HepG2 (cell line): ENCODE data around the gene PANK3. TPM values are rescaled to one million over a fixed set of nuclear protein-coding genes. Genes with fewer than 3 reads are reported as not detected.

Source experiments
- ARID2 ChIP-seq: sonication (generic); formaldehyde crosslinking; IDR thresholded peaks from 2 replicates; pipeline ENCODE4 v1.8.1; 2022; ENCODE audit warnings: mild to moderate bottlenecking, missing genetic modification reagents, borderline replicate concordance
- CEBPG ChIP-seq: IDR thresholded peaks from 2 replicates; pipeline ENCODE4 v1.6.1; 2016
- DRAP1 ChIP-seq: IDR thresholded peaks from 2 replicates; pipeline ENCODE4 v1.6.1; 2016; ENCODE audit warnings: missing genetic modification reagents, missing compliant biosample characterization
- FOSL1 ChIP-seq: sonication (generic); formaldehyde crosslinking; IDR thresholded peaks from 2 replicates; pipeline ENCODE4 v1.9.0; 2021; ENCODE audit warnings: missing genetic modification reagents, borderline replicate concordance
- FOXO1 ChIP-seq: sonication (generic); formaldehyde crosslinking; IDR thresholded peaks from 2 replicates; pipeline ENCODE4 v1.4.0; 2020; ENCODE audit warnings: missing genetic modification reagents
- FOXP1 ChIP-seq, 2 experiments: fragments of 450-650 bp in 1 of 2; IDR thresholded peaks; 2 replicates each; pipeline ENCODE4 v1.6.1; 2017 to 2018; ENCODE audit warnings: antibody characterized with exemption in 1 of 2
- HMGXB4 ChIP-seq, 2 experiments: sonication (generic) in 1 of 2; formaldehyde crosslinking in 1 of 2; IDR thresholded peaks; 2 replicates each; pipeline versions ENCODE4 v1.4.0 to v1.6.1; 2018 to 2020; ENCODE audit warnings: missing genetic modification reagents in 2 of 2, borderline replicate concordance in 1 of 2, low read depth in 1 of 2, mild to moderate bottlenecking in 1 of 2, missing biosample characterization in 1 of 2
- HNF4G ChIP-seq, 2 experiments: sonication (generic) in 1 of 2; formaldehyde crosslinking in 1 of 2; IDR thresholded peaks; 2 replicates each; pipeline versions ENCODE4 v1.4.0 to v1.6.1; 2011 to 2020; ENCODE audit warnings: borderline replicate concordance in 2 of 2, low read depth in 2 of 2, mild to moderate bottlenecking in 2 of 2, low read length in 1 of 2, missing genetic modification reagents in 1 of 2, moderate library complexity in 1 of 2
- HNRNPK ChIP-seq: fragments of 200-400 bp; formaldehyde crosslinking; IDR thresholded peaks from 2 replicates; pipeline ENCODE4 v1.6.1; 2018; ENCODE audit warnings: low read length, low read depth, moderate library complexity, mild to moderate bottlenecking; ENCODE audit not compliant: poor library complexity, severe bottlenecking
- HOXA9 ChIP-seq: sonication (generic); formaldehyde crosslinking; IDR thresholded peaks from 2 replicates; pipeline ENCODE4 v1.8.1; 2022; ENCODE audit warnings: missing genetic modification reagents, mild to moderate bottlenecking, moderate library complexity, borderline replicate concordance
- KAT8 ChIP-seq: IDR thresholded peaks from 2 replicates; pipeline ENCODE4 v1.6.1; 2016; ENCODE audit warnings: missing genetic modification reagents, missing compliant biosample characterization
- KDM3A ChIP-seq: IDR thresholded peaks from 2 replicates; pipeline ENCODE4 v1.6.1; 2018; ENCODE audit warnings: low read depth, missing compliant biosample characterization
- MBD4 ChIP-seq: IDR thresholded peaks from 2 replicates; pipeline ENCODE4 v1.6.1; 2012; ENCODE audit warnings: low read length, inconsistent platforms, borderline replicate concordance
- MXD4 ChIP-seq: IDR thresholded peaks from 2 replicates; pipeline ENCODE4 v1.6.1; 2016; ENCODE audit warnings: mild to moderate bottlenecking, missing biosample characterization, missing genetic modification reagents
- RAD21 ChIP-seq: fragments of 450-650 bp; formaldehyde crosslinking; IDR thresholded peaks from 2 replicates; pipeline ENCODE4 v1.5.0; 2020; ENCODE audit warnings: mild to moderate bottlenecking
- RBAK ChIP-seq: sonication (generic); formaldehyde crosslinking; IDR thresholded peaks from 2 replicates; pipeline ENCODE4 v1.5.1; 2020; ENCODE audit warnings: mild to moderate bottlenecking, missing genetic modification reagents
- SIX4 ChIP-seq: sonication (generic); formaldehyde crosslinking; IDR thresholded peaks from 2 replicates; pipeline ENCODE4 v1.4.0; 2020; ENCODE audit warnings: missing genetic modification reagents
- TRIM24 ChIP-seq: sonication (generic); formaldehyde crosslinking; IDR thresholded peaks from 2 replicates; pipeline ENCODE4 v1.8.0; 2022; ENCODE audit warnings: mild to moderate bottlenecking, missing genetic modification reagents
- ZFP90 ChIP-seq: sonication (generic); formaldehyde crosslinking; IDR thresholded peaks from 2 replicates; pipeline ENCODE4 v1.8.0; 2022; ENCODE audit warnings: missing genetic modification reagents, mild to moderate bottlenecking, inconsistent platforms, borderline replicate concordance
- ZNF414 ChIP-seq: sonication (generic); formaldehyde crosslinking; IDR thresholded peaks from 2 replicates; pipeline ENCODE4 v1.5.0; 2020; ENCODE audit warnings: missing genetic modification reagents
- ZNF451 ChIP-seq: sonication (generic); formaldehyde crosslinking; IDR thresholded peaks from 2 replicates; pipeline ENCODE4 v1.5.0; 2020; ENCODE audit warnings: mild to moderate bottlenecking, missing genetic modification reagents
- ZNF550 ChIP-seq: sonication (generic); formaldehyde crosslinking; IDR thresholded peaks from 2 replicates; pipeline ENCODE4 v1.4.0; 2020; ENCODE audit warnings: mild to moderate bottlenecking, missing genetic modification reagents, borderline replicate concordance
- ZNF761 ChIP-seq: sonication (generic); formaldehyde crosslinking; conservative IDR thresholded peaks from 2 replicates; pipeline ENCODE4 v1.4.0; 2020; ENCODE audit warnings: mild to moderate bottlenecking, missing genetic modification reagents
- ZSCAN22 ChIP-seq: sonication (generic); formaldehyde crosslinking; IDR thresholded peaks from 2 replicates; pipeline ENCODE4 v1.4.0; 2020; ENCODE audit warnings: mild to moderate bottlenecking, missing genetic modification reagents
- ZSCAN29 ChIP-seq: sonication (generic); formaldehyde crosslinking; conservative IDR thresholded peaks from 2 replicates; pipeline ENCODE4 v1.4.0; 2020; ENCODE audit warnings: mild to moderate bottlenecking, missing genetic modification reagents
- polyA plus RNA-seq, 8 experiments: library from polyadenylated mRNA; depleted of rRNA in 3 of 8; stranded (reverse) in 7 of 8; unstranded in 1 of 8; fragments of >200 nt; fragmentation: Illumina TruSeq in 4 of 8; extraction: Trizol in 4 of 8; gene quantifications; 2 replicates each; pipeline versions ENCODE4 v1.2.1 to v1.2.3, GENCODE V29; 2011 to 2016; ENCODE audit warnings: low read depth in 4 of 8, missing spikeins in 1 of 8, mixed read lengths in 1 of 8; ENCODE audit not compliant: insufficient read depth in 1 of 8
- total RNA-seq, 5 experiments: library from RNA; depleted of rRNA; stranded (reverse); fragments of >200 nt; fragmentation: Illumina TruSeq; extraction: Trizol; gene quantifications; 2 replicates each; pipeline ENCODE4 v1.2.3, GENCODE V29; 2016; ENCODE audit warnings: low read depth in 1 of 5
- TF ChIP-seq, protein P1 (sequence below): sonication (generic); formaldehyde crosslinking; IDR thresholded peaks from 2 replicates; pipeline ENCODE4 v1.9.0; 2022; ENCODE audit warnings: low read depth, missing genetic modification reagents

Gene PANK3
- total and polyA plus RNA-seq, 2 of the 13 experiments (the other 11 are each of a cell fraction or from before 2014, with no cell fraction given) = 26.9 to 69.5 TPM

GRCh38 chr5:168624850-168625364 lies 45.7 kb upstream of the PANK3 start (continued):
- TF ChIP-seq CEBPG = peak; percentile 98
- peak; percentile 81 for TF ChIP-seq FOXO1
- peak; percentile 13; the same call in 1 of the 2 replicates for TF ChIP-seq RAD21
- TF ChIP-seq FOSL1 (CRISPR knock-in tag) = no peak
- peak; percentile 78; the same call in 1 of the 2 replicates for TF ChIP-seq ZSCAN29 (CRISPR knock-in tag)
- 0 out of 4 replicates have a peak, but pooled peaks of 1 of the 2 experiments have one; percentile 34 for TF ChIP-seq HMGXB4 (CRISPR knock-in tag; IDR thresholded peaks at IDR 0.05; ENCODE audit: borderline replicate concordance in 1 of 2, low read depth in 1 of 2)
- TF ChIP-seq DRAP1 (CRISPR knock-in tag) = peak; percentile 26; the same call in 1 of the 2 replicates
- peak; percentile 36; the same call in 1 of the 2 replicates for TF ChIP-seq MBD4
- no peak for TF ChIP-seq SIX4
- TF ChIP-seq ZNF451 (CRISPR knock-in tag) = no peak
- TF ChIP-seq RBAK (CRISPR knock-in tag) = peak; percentile 68; the same call in 1 of the 2 replicates
- 0 out of 2 replicates have a peak, but pooled peaks have one; percentile 27 for TF ChIP-seq KDM3A (CRISPR knock-in tag)
- TF ChIP-seq FOXP1 (IDR thresholded peaks at IDR 0.05) = no peak; the same call in 1 of the 2 replicates
- peak; percentile 83 for TF ChIP-seq FOXP1 (CRISPR knock-in tag; IDR thresholded peaks at IDR 0.05)
- peak; percentile 72; the same call in 1 of the 2 replicates for TF ChIP-seq HNF4G (IDR thresholded peaks at IDR 0.05; ENCODE audit: borderline replicate concordance, low read depth, low read length)
- TF ChIP-seq HNF4G (CRISPR knock-in tag; IDR thresholded peaks at IDR 0.05; ENCODE audit: borderline replicate concordance, low read depth) = no peak
- TF ChIP-seq ZNF550 (CRISPR knock-in tag) = no peak
- peak; percentile 76; the same call in 1 of the 2 replicates for TF ChIP-seq ZFP90
- TF ChIP-seq TRIM24 (CRISPR knock-in tag) = peak; percentile 87
- TF ChIP-seq, protein P1, sequence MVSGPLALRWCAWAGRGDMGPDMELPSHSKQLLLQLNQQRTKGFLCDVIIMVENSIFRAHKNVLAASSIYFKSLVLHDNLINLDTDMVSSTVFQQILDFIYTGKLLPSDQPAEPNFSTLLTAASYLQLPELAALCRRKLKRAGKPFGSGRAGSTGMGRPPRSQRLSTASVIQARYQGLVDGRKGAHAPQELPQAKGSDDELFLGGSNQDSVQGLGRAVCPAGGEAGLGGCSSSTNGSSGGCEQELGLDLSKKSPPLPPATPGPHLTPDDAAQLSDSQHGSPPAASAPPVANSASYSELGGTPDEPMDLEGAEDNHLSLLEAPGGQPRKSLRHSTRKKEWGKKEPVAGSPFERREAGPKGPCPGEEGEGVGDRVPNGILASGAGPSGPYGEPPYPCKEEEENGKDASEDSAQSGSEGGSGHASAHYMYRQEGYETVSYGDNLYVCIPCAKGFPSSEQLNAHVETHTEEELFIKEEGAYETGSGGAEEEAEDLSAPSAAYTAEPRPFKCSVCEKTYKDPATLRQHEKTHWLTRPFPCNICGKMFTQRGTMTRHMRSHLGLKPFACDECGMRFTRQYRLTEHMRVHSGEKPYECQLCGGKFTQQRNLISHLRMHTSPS (CRISPR knock-in tag) = peak; percentile 82
- TF ChIP-seq KAT8 (CRISPR knock-in tag) = peak; percentile 59
- no peak for TF ChIP-seq ARID2 (CRISPR knock-in tag)
- TF ChIP-seq HNRNPK = peak; percentile 82
- TF ChIP-seq MXD4 (CRISPR knock-in tag) = no peak
- peak; percentile 66; the same call in 1 of the 2 replicates for TF ChIP-seq ZNF414 (CRISPR knock-in tag)
- peak; percentile 91 for TF ChIP-seq ZNF761
- TF ChIP-seq ZSCAN22 (CRISPR knock-in tag) = peak; percentile 84
- no peak for TF ChIP-seq HOXA9
